GM12872 (cell line): ENCODE data around the gene PPM1G.
A peak's percentile ranks its signal among the peaks of the same experiment; 100 is the strongest.

Source experiments
- TF ChIP-seq, protein P1 (sequence below): IDR thresholded peaks from 3 replicates; pipeline ENCODE4 v1.5.1; 2011; ENCODE audit warnings: low read depth, mild to moderate bottlenecking, low read length, moderate library complexity; ENCODE audit not compliant: insufficient read depth

The PPM1G gene

GRCh38 chr2:27408601-27409320 lies 630 bp downstream of the PPM1G start:
- TF ChIP-seq, protein P1, sequence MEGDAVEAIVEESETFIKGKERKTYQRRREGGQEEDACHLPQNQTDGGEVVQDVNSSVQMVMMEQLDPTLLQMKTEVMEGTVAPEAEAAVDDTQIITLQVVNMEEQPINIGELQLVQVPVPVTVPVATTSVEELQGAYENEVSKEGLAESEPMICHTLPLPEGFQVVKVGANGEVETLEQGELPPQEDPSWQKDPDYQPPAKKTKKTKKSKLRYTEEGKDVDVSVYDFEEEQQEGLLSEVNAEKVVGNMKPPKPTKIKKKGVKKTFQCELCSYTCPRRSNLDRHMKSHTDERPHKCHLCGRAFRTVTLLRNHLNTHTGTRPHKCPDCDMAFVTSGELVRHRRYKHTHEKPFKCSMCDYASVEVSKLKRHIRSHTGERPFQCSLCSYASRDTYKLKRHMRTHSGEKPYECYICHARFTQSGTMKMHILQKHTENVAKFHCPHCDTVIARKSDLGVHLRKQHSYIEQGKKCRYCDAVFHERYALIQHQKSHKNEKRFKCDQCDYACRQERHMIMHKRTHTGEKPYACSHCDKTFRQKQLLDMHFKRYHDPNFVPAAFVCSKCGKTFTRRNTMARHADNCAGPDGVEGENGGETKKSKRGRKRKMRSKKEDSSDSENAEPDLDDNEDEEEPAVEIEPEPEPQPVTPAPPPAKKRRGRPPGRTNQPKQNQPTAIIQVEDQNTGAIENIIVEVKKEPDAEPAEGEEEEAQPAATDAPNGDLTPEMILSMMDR: no peak

- TF ChIP-seq, protein P1: peak; percentile 39; the same call in 2 of the 3 replicates
Observed at GRCh38 chr2:27407798-27408491, 1.4 kb downstream of the PPM1G start.

DNA sequence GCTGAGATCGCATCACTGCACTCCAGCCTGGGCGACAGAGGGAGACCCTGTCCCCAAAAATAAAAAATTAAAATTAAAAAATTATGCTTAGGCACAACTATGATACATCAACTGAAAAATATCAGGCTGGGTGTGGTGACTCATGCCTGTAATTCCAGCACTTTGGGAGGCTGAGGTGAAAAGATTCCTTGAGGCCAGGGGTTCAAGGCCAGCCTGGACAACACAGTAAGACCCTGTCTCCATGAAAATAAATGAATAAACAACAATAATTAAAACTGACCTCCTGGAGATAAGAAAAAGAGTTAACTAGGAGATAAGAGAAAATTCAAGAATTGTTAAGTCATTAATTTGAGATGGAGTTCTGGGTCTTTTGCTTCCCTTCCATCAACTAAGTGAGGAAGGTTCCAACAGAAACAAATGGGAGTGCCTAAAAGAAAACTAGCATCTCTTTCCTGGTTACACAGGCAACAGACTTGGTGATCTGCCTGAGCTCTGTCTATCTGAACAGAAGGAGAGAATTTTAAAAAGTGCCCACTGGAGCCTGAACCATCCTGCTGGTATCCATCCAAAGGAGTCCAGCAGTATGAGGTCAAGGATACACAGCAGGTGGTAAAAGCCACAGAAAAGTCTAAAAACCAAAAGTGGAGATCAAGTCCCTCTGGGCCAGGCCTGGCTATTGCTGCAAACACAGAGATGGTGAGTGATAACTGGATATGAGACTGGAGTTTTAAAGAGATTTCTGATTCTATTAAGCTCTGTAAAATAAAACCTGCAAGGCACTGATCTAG lies 8.8 kb downstream of the PPM1G start:
- TF ChIP-seq, protein P1: no peak

- TF ChIP-seq, protein P1: no peak
Observed at GRCh38 chr2:27398962-27399361, 10.4 kb downstream of the PPM1G start.

GRCh38 chr2:27393225-27393624 lies 16.2 kb downstream of the PPM1G start:
- TF ChIP-seq, protein P1: no peak

DNA sequence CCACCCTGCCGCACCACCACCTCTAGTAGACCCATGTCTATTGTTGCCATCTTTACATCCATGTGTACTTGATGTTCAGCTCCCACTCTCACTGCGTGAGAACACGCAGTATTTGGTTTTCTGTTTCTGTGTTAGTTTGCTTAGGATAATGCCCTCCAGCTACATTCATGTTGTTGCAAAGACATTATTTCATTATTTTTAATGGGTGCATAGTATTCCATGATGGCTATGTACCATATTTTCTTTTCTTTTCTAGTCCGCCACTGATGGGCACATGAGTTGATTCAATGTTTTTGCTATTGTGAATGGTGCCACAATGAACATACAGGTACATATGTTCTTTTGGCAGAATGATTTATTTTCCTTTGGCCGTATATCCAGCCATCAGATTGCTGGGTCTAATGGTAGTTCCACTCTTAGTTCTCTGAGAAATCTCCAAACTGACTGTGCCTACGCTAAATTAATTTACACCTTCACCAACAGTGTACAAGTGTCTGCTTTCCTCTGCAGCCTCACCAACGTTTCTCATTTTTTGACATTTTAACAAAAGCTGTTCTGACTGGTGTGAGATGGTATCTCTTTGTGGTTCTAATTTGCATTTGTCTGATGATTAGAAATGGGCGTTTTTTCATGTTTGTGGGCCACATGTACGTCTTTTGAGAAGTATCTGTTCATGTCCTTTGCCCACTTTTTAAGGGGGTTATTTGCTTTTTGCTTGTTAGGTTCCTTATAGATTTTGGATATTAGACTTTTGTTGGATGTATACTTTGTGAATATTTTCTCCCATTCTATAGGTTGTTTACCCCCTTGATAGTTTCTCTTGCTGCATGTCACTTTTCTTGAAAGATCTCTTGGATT lies 18.3 kb downstream of the PPM1G start:
- TF ChIP-seq, protein P1: no peak
